Activated CD4-positive, alpha-beta T cell treated with anti-CD3 and anti-CD28 coated beads for 36 hours (primary cell): ENCODE data around the gene DCDC2. TPM values are rescaled to one million over a fixed set of nuclear protein-coding genes. Genes with fewer than 3 reads are reported as not detected.
A peak's percentile ranks its signal among the peaks of the same experiment; 100 is the strongest.
"Not testable (repeated sequence)": the region's sequence is repeated elsewhere in the genome, so short reads cannot be mapped to it uniquely, and the experiment has no call there.

Experiments
- ATAC-seq: fragments of 200-7000 bp; cut with Tn5 transposase; one replicate; pipeline ENCODE4 v1.10.0; 2021; ENCODE audit warnings: mild to moderate bottlenecking, moderate library complexity
- CTCF ChIA-PET: fragments of 350-600 bp; sonication (Branson Sonifier 250); formaldehyde crosslinking; loops from one replicate; lab custom pipeline; 2021; ENCODE audit warnings: antibody characterized with exemption; lab: Charles Lee
- POLR2A ChIA-PET: fragments of 350-600 bp; sonication (Branson Sonifier 250); formaldehyde crosslinking; loops from one replicate; lab custom pipeline; 2021; ENCODE audit warnings: antibody characterized with exemption, inconsistent platforms; lab: Charles Lee
- DNase-seq: peaks from one replicate; pipeline ENCODE4 v3.0.0-alpha.2; 2020
- H3K27ac Mint-ChIP-seq: one replicate; pipeline ENCODE4 v1.8.0; 2021; ENCODE audit warnings: mixed read lengths
- H3K27me3 Mint-ChIP-seq: one replicate; pipeline ENCODE4 v1.8.0; 2021; ENCODE audit warnings: mixed read lengths
- H3K36me3 Mint-ChIP-seq: one replicate; pipeline ENCODE4 v1.8.0; 2021; ENCODE audit warnings: low read depth, mixed read lengths
- H3K4me1 Mint-ChIP-seq: one replicate; pipeline ENCODE4 v1.8.0; 2021; ENCODE audit warnings: mixed read lengths
- H3K4me3 Mint-ChIP-seq: one replicate; pipeline ENCODE4 v1.8.0; 2021; ENCODE audit warnings: mild to moderate bottlenecking, moderate library complexity, mixed read lengths
- H3K9me3 Mint-ChIP-seq: one replicate; pipeline ENCODE4 v1.8.0; 2021; ENCODE audit warnings: low read depth, mixed read lengths
- intact Hi-C, 2 experiments: fragments of 100-400 bp; cut with DNase I in 1 of 2; cut with micrococcal nuclease in 1 of 2; formaldehyde crosslinking; loops; one replicate each; pipeline versions ENCODE4 v1.14.2 to v1.15.1; 2022 to 2024; cut with DNase I, micrococcal nuclease
- total RNA-seq, 2 experiments: library from RNA; stranded (reverse); gene quantifications; one replicate each; pipeline ENCODE4 v1.2.3, GENCODE V29; 2021

Gene DCDC2
- total RNA-seq, 2 experiments from 2014 or later, result 0.23 TPM; not detected in 1

GRCh38 chr6:24205020-24205492, 152.8 kb downstream of the DCDC2 start:
- ATAC-seq, result no peak
- CTCF ChIA-PET, result interaction anchor here (0.7 to 2.2 kb wide), 6 partner anchors 10 to 686 kb away, joined by 3 to 5 read pairs (median 4); no protein-coding TSS in a partner anchor
- no peak overlapping the region for H3K4me3 Mint-ChIP-seq

GRCh38 chr6:24204113-24204512, 153.7 kb downstream of the DCDC2 start:
- H3K27me3 Mint-ChIP-seq, H3K4me1 Mint-ChIP-seq, ATAC-seq, H3K9me3 Mint-ChIP-seq, H3K36me3 Mint-ChIP-seq, intact Hi-C loops, DNase-seq, H3K4me3 Mint-ChIP-seq, POLR2A ChIA-PET, H3K27ac Mint-ChIP-seq: not testable (repeated sequence)
- CTCF ChIA-PET, result interaction anchor here (1.2 kb wide), 1 partner anchor 685 kb away, joined by 4 read pairs; no protein-coding TSS in a partner anchor

More at GRCh38 chr6:24205020-24205492, 152.8 kb downstream of the DCDC2 start:
- DNase-seq, result peak; percentile 18
- POLR2A ChIA-PET, result no interaction called here
- H3K27me3 Mint-ChIP-seq, result peaks cover 6% of the 10 kb centered on the region
- intact Hi-C loops, result loop anchor here in 1 of 2 experiments (1.0 kb wide), 1 partner anchor 141 kb away; no protein-coding TSS in a partner anchor
- no peaks in the 10 kb centered on the region for H3K36me3 Mint-ChIP-seq
- no peaks in the 10 kb centered on the region for H3K9me3 Mint-ChIP-seq
- H3K27ac Mint-ChIP-seq, result no peak overlapping the region
- H3K4me1 Mint-ChIP-seq, result no peaks in the 10 kb centered on the region

GRCh38 chr6:24197892-24198291, 160.0 kb downstream of the DCDC2 start:
- intact Hi-C loops, result no loop called here
- no peak for DNase-seq
- H3K9me3 Mint-ChIP-seq, result no peaks in the 10 kb centered on the region
- peaks cover 11% of the 10 kb centered on the region for H3K27me3 Mint-ChIP-seq
- no peaks in the 10 kb centered on the region for H3K36me3 Mint-ChIP-seq
- H3K4me3 Mint-ChIP-seq, result no peak overlapping the region
- H3K4me1 Mint-ChIP-seq, result no peaks in the 10 kb centered on the region
- POLR2A ChIA-PET, result no interaction called here
- no peak for ATAC-seq
- no peak overlapping the region for H3K27ac Mint-ChIP-seq
- CTCF ChIA-PET, result interaction anchor here (0.7 kb wide), 1 partner anchor 1575 kb away, joined by 3 read pairs; no protein-coding TSS in a partner anchor

GRCh38 chr6:24195836-24196597, 161.8 kb downstream of the DCDC2 start:
- CTCF ChIA-PET, result interaction anchor here (0.9 kb wide), 1 partner anchor 159 kb away, joined by 3 read pairs; no protein-coding TSS in a partner anchor
- Mint-ChIP-seq H3K27me3 (peaks cover 15% of the 10 kb centered on the region), H3K4me3 (no peak overlapping the region), H3K27ac (no peak overlapping the region), H3K9me3 (no peaks in the 10 kb centered on the region), H3K4me1 (no peaks in the 10 kb centered on the region), H3K36me3 (no peaks in the 10 kb centered on the region)
- POLR2A ChIA-PET, result no interaction called here
- ATAC-seq (no peak), DNase-seq (no peak)
- intact Hi-C loops, result no loop called here

- POLR2A ChIA-PET, result no interaction called here
- intact Hi-C loops, result no loop called here
- CTCF ChIA-PET, result interaction anchor here (0.7 kb wide), 1 partner anchor 10 kb away, joined by 3 read pairs; no protein-coding TSS in a partner anchor
- Mint-ChIP-seq H3K4me3 (no peak overlapping the region), H3K9me3 (no peaks in the 10 kb centered on the region), H3K27me3 (peaks cover 14% of the 10 kb centered on the region), H3K36me3 (no peaks in the 10 kb centered on the region), H3K27ac (no peak overlapping the region), H3K4me1 (no peaks in the 10 kb centered on the region)
- DNase-seq, result no peak
- ATAC-seq, result no peak
Observed at GRCh38 chr6:24194978-24195700, 162.7 kb downstream of the DCDC2 start.

GRCh38 chr6:24193364-24193763, 164.5 kb downstream of the DCDC2 start:
- Mint-ChIP-seq H3K4me3 (no peak overlapping the region), H3K36me3 (no peaks in the 10 kb centered on the region), H3K27me3 (peaks cover 19% of the 10 kb centered on the region), H3K27ac (no peak overlapping the region), H3K9me3 (no peaks in the 10 kb centered on the region), H3K4me1 (no peaks in the 10 kb centered on the region)
- CTCF ChIA-PET, result interaction anchor here (0.7 kb wide), 1 partner anchor 62 kb away, joined by 3 read pairs; no protein-coding TSS in a partner anchor
- intact Hi-C loops, result no loop called here
- POLR2A ChIA-PET, result no interaction called here
- ATAC-seq (no peak), DNase-seq (no peak)

GRCh38 chr6:24191346-24191745, 166.5 kb downstream of the DCDC2 start:
- peaks cover 19% of the 10 kb centered on the region for H3K27me3 Mint-ChIP-seq
- no peaks in the 10 kb centered on the region for H3K9me3 Mint-ChIP-seq
- intact Hi-C loops, result no loop called here
- H3K27ac Mint-ChIP-seq, result no peak overlapping the region
- no peaks in the 10 kb centered on the region for H3K4me1 Mint-ChIP-seq
- ChIA-PET POLR2A (no interaction called here), CTCF (interaction anchor here (0.6 kb wide), 2 partner anchors 262 to 275 kb away, joined by 3 read pairs; no protein-coding TSS in a partner anchor)
- DNase-seq (no peak), ATAC-seq (no peak)
- no peak overlapping the region for H3K4me3 Mint-ChIP-seq
- H3K36me3 Mint-ChIP-seq, result no peaks in the 10 kb centered on the region

- CTCF ChIA-PET, result interaction anchor here (0.6 kb wide), 1 partner anchor 17 kb away, joined by 3 read pairs; no protein-coding TSS in a partner anchor
- H3K4me1 Mint-ChIP-seq, result no peaks in the 10 kb centered on the region
- H3K4me3 Mint-ChIP-seq, result no peak overlapping the region
- DNase-seq (no peak), ATAC-seq (no peak)
- no peak overlapping the region for H3K27ac Mint-ChIP-seq
- intact Hi-C loops, result no loop called here
- H3K9me3 Mint-ChIP-seq, result no peaks in the 10 kb centered on the region
- H3K27me3 Mint-ChIP-seq, result peaks cover 17% of the 10 kb centered on the region
- POLR2A ChIA-PET, result no interaction called here
- no peaks in the 10 kb centered on the region for H3K36me3 Mint-ChIP-seq
Observed at GRCh38 chr6:24188578-24189080, 169.2 kb downstream of the DCDC2 start.

- intact Hi-C loops, result no loop called here
- no peak for ATAC-seq
- H3K9me3 Mint-ChIP-seq, result no peaks in the 10 kb centered on the region
- H3K36me3 Mint-ChIP-seq, result no peaks in the 10 kb centered on the region
- ChIA-PET POLR2A (no interaction called here), CTCF (interaction anchor here (0.6 kb wide), 1 partner anchor 17 kb away, joined by 3 read pairs; no protein-coding TSS in a partner anchor)
- H3K27ac Mint-ChIP-seq, result no peak overlapping the region
- H3K27me3 Mint-ChIP-seq, result peaks cover 17% of the 10 kb centered on the region
- no peaks in the 10 kb centered on the region for H3K4me1 Mint-ChIP-seq
- no peak for DNase-seq
- no peak overlapping the region for H3K4me3 Mint-ChIP-seq
Observed at GRCh38 chr6:24187965-24188577, 169.8 kb downstream of the DCDC2 start.

GRCh38 chr6:24186349-24186748, 171.5 kb downstream of the DCDC2 start:
- H3K4me1 Mint-ChIP-seq, result no peaks in the 10 kb centered on the region
- no peaks in the 10 kb centered on the region for H3K36me3 Mint-ChIP-seq
- no peaks in the 10 kb centered on the region for H3K9me3 Mint-ChIP-seq
- DNase-seq (no peak), ATAC-seq (no peak)
- CTCF ChIA-PET, result no interaction called here
- intact Hi-C loops, result no loop called here
- H3K4me3 Mint-ChIP-seq, result no peak overlapping the region
- H3K27me3 Mint-ChIP-seq, result peaks cover 9% of the 10 kb centered on the region
- POLR2A ChIA-PET, result no interaction called here
- no peak overlapping the region for H3K27ac Mint-ChIP-seq

GRCh38 chr6:24183584-24183983, 174.3 kb downstream of the DCDC2 start:
- intact Hi-C loops, result no loop called here
- H3K27me3 Mint-ChIP-seq, result peaks cover 2% of the 10 kb centered on the region
- ChIA-PET CTCF (no interaction called here), POLR2A (no interaction called here)
- ATAC-seq (no peak), DNase-seq (no peak)
- no peak overlapping the region for H3K4me3 Mint-ChIP-seq
- H3K36me3 Mint-ChIP-seq, result no peaks in the 10 kb centered on the region
- no peaks in the 10 kb centered on the region for H3K9me3 Mint-ChIP-seq
- no peak overlapping the region for H3K27ac Mint-ChIP-seq
- H3K4me1 Mint-ChIP-seq, result no peaks in the 10 kb centered on the region
